GM12878 (cell line): ENCODE data around the gene PLAC8L1. TPM values are rescaled to one million over a fixed set of nuclear protein-coding genes. Genes with fewer than 3 reads are reported as not detected.

Source experiments
- ATAC-seq: fragments of 200-7000 bp; cut with Tn5 transposase; 3 replicates; pipeline ENCODE4 v1.9.1; 2020; ENCODE audit warnings: mild to moderate bottlenecking, moderate library complexity
- BruUV-seq: library from RNA; stranded (reverse); fragments of 400-500 nt; replicated peaks from 2 replicates; lab custom pipeline; 2021; lab: Mats Ljungman, UMichigan
- CTCF ChIA-PET: fragments of 300-600 bp; sonication (Branson Sonifier 250); formaldehyde crosslinking; extraction: SDS; loops from one replicate; lab custom pipeline; 2021; ENCODE audit warnings: inconsistent platforms; lab: Yijun Ruan, JAX
- POLR2A ChIA-PET: fragments of 350-600 bp; formaldehyde crosslinking; extraction: SDS; loops from one replicate; lab custom pipeline; 2021; ENCODE audit warnings: inconsistent platforms; lab: Charles Lee
- RAD21 ChIA-PET: fragments of 300-600 bp; sonication (Branson Sonifier 250); formaldehyde crosslinking; loops from one replicate; lab custom pipeline; 2023; ENCODE audit warnings: antibody characterized with exemption; ENCODE audit not compliant: unreplicated experiment; lab: Charles Lee
- SMC1A ChIA-PET: fragments of 300-600 bp; sonication (Branson Sonifier 250); formaldehyde crosslinking; loops from one replicate; lab custom pipeline; 2023; ENCODE audit not compliant: unreplicated experiment, uncharacterized antibody; lab: Charles Lee
- DNase-seq: peaks from one replicate; pipeline ENCODE4 v3.0.0-alpha.2; 2011; ENCODE audit warnings: low read depth, low spot score
- FAIRE-seq: peaks from 3 replicates; lab custom pipeline; 2011; peaks lifted over from hg19 to GRCh38; lab: Jason Lieb, UNC
- H2AFZ ChIP-seq: 2 replicates; pipeline ENCODE4 v1.6.0; 2011; ENCODE audit warnings: low read depth, low read length, control low read depth; ENCODE audit not compliant: control insufficient read depth
- H3K27ac ChIP-seq: 2 replicates; pipeline ENCODE4 v1.5.1; 2011; ENCODE audit warnings: control low read depth; ENCODE audit not compliant: control insufficient read depth, insufficient read depth
- H3K27me3 ChIP-seq, 2 experiments: replicated peaks in 1 of 2; 2 replicates each; pipeline versions ENCODE4 v1.6.0 to v1.6.1; 2011; ENCODE audit warnings: low read length in 1 of 2; ENCODE audit not compliant: control insufficient read depth in 2 of 2, insufficient read depth in 2 of 2
- H3K36me3 ChIP-seq, 2 experiments: 2 replicates each; pipeline ENCODE4 v1.5.1; 2011; ENCODE audit warnings: low read length in 1 of 2; ENCODE audit not compliant: control insufficient read depth in 2 of 2, insufficient read depth in 2 of 2
- H3K4me1 ChIP-seq: 2 replicates; pipeline ENCODE4 v1.6.1; 2011; ENCODE audit warnings: mild to moderate bottlenecking, low read length, moderate library complexity, mixed read lengths; ENCODE audit not compliant: control insufficient read depth, insufficient read depth
- H3K4me2 ChIP-seq: 2 replicates; pipeline ENCODE4 v1.6.0; 2011; ENCODE audit warnings: control low read depth; ENCODE audit not compliant: control insufficient read depth, insufficient read depth
- H3K4me3 ChIP-seq: fragments of 200-600 bp; sonication (generic); 2 replicates; pipeline ENCODE4 v1.5.1; 2016
- H3K79me2 ChIP-seq: 2 replicates; pipeline ENCODE4 v1.6.0; 2011; ENCODE audit warnings: low read length; ENCODE audit not compliant: control insufficient read depth, insufficient read depth
- H3K9ac ChIP-seq: 2 replicates; pipeline ENCODE4 v1.8.0; 2011; ENCODE audit warnings: low read length, control low read depth, mixed read lengths; ENCODE audit not compliant: control insufficient read depth, insufficient read depth
- H3K9me3 ChIP-seq: replicated peaks from 3 replicates; pipeline ENCODE4 v1.5.1; 2011; ENCODE audit warnings: mild to moderate bottlenecking, low read length; ENCODE audit not compliant: control insufficient read depth, insufficient read depth
- H4K20me1 ChIP-seq: 2 replicates; pipeline ENCODE4 v1.6.0; 2011; ENCODE audit not compliant: control insufficient read depth, insufficient read depth
- HCFC1 ChIP-seq: fragments of 150-350 bp; IDR thresholded peaks from 2 replicates; pipeline ENCODE4 v1.6.1; 2014; ENCODE audit warnings: low read length
- MEF2B ChIP-seq: fragments of 450-650 bp; IDR thresholded peaks from 2 replicates; pipeline ENCODE4 v1.6.1; 2018; ENCODE audit warnings: mild to moderate bottlenecking, moderate library complexity; ENCODE audit not compliant: partially characterized antibody, poor library complexity, severe bottlenecking
- REST ChIP-seq: IDR thresholded peaks from 2 replicates; pipeline ENCODE4 v1.6.1; 2012; ENCODE audit warnings: mild to moderate bottlenecking, low read depth, low read length
- SKIL ChIP-seq: fragments of 450-650 bp; IDR thresholded peaks from 2 replicates; pipeline ENCODE4 v1.6.1; 2017; ENCODE audit warnings: mild to moderate bottlenecking, low read depth, inconsistent platforms; ENCODE audit not compliant: poor library complexity, severe bottlenecking
- SMC3 ChIP-seq: IDR thresholded peaks from 2 replicates; pipeline ENCODE4 v1.6.1; 2011; ENCODE audit warnings: low read length, improper control_type of control experiment, borderline replicate concordance
- SREBF1 ChIP-seq: IDR thresholded peaks from 2 replicates; pipeline ENCODE4 v1.6.1; 2012; ENCODE audit warnings: mild to moderate bottlenecking, low read length
- SUZ12 ChIP-seq: fragments of 200-600 bp; sonication (generic); IDR thresholded peaks from one replicate; pipeline ENCODE4 v1.6.1; 2018; ENCODE audit warnings: antibody characterized with exemption, mild to moderate bottlenecking; ENCODE audit not compliant: unreplicated experiment
- TCF3 ChIP-seq: IDR thresholded peaks from 2 replicates; pipeline ENCODE4 v1.6.1; 2012; ENCODE audit warnings: low read depth, mild to moderate bottlenecking, low read length, borderline replicate concordance; ENCODE audit not compliant: insufficient read depth
- TCF7 ChIP-seq: IDR thresholded peaks from 2 replicates; pipeline ENCODE4 v1.6.1; 2014; ENCODE audit warnings: antibody characterized with exemption, borderline replicate concordance
- ZNF24 ChIP-seq: fragments of 450-650 bp; IDR thresholded peaks from 2 replicates; pipeline ENCODE4 v1.6.1; 2017; ENCODE audit warnings: antibody characterized with exemption, mild to moderate bottlenecking
- WGBS: methylation state at CpG from one replicate; pipeline ENCODE4 v1.1.6; 2016; ENCODE audit warnings: low lambda C conversion rate; ENCODE audit not compliant: insufficient replicate concordance, insufficient coverage; ENCODE audit errors: missing lambda C conversion rate; 5-methylcytosine and 5-hydroxymethylcytosine counted together
- in situ Hi-C: fragments of 300-500 bp; cut with MboI; formaldehyde crosslinking; loops from 9 replicates; pipeline ENCODE4 v1.14.3; 2018; ENCODE audit warnings: mixed read lengths
- intact Hi-C: fragments of 100-400 bp; cut with micrococcal nuclease; formaldehyde crosslinking; loops from one replicate; pipeline ENCODE4 v1.14.2; 2022; ENCODE audit not compliant: unreplicated experiment
- polyA plus RNA-seq, 11 experiments: library from polyadenylated mRNA; depleted of rRNA in 4 of 11; unstranded in 6 of 11; stranded (reverse) in 5 of 11; fragments of >200 nt; fragmentation: Nextera tagmentation in 4 of 11; fragmentation: Illumina TruSeq in 1 of 11; extraction: Ambion mirVana in 4 of 11; extraction: Trizol in 1 of 11; gene quantifications; 1 replicate in 1 of 11; 2 replicates in 10 of 11; pipeline versions ENCODE4 v1.2.1 to v1.2.3, GENCODE V29; 2011 to 2016; ENCODE audit warnings: inconsistent platforms in 2 of 11, missing spikeins in 2 of 11, low read depth in 1 of 11
- total RNA-seq, 4 experiments: library from RNA; depleted of rRNA in 3 of 4; stranded (reverse); fragments of >200 nt in 3 of 4; fragmentation: Illumina TruSeq in 1 of 4; extraction: Trizol in 1 of 4; gene quantifications; 2 replicates each; pipeline versions ENCODE4 v1.2.1 to v1.2.3, GENCODE V29; 2013 to 2021
- TF ChIP-seq, protein P1 (sequence below): fragments of 450-650 bp; IDR thresholded peaks from 2 replicates; pipeline ENCODE4 v1.6.1; 2017; ENCODE audit warnings: mild to moderate bottlenecking
- TF ChIP-seq, protein P2 (sequence below): fragments of 450-650 bp; formaldehyde crosslinking; IDR thresholded peaks from 2 replicates; pipeline ENCODE4 v1.4.0; 2020; ENCODE audit warnings: mild to moderate bottlenecking, moderate library complexity

Gene PLAC8L1
- total and polyA plus RNA-seq, 10 of the 15 experiments (the other 5 are each of a cell fraction or from before 2014, with no cell fraction given) = 0.17 to 0.39 (median 0.24) TPM; not detected in 4

DNA sequence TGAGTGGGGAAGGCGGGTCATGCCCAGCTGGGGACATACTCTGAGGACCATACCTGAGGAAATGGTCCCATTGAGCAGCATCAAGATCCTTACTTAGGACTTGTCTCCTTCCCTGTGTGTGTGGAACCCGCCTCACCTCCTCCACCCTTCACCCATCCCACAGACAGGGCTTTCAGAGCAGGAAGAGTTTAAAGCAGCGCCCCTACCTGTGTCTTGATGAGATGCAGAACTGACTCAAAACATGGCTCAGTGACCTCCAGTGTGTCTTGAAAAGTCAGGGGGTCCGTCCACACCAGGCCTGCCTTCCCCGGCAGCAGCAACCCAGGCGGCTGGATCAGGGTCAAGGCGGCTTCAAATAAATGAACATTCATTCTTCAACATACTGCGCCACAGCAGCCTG is 38.4 kb downstream of the PLAC8L1 start (continued):
- no peak for TF ChIP-seq SUZ12
- TF ChIP-seq, protein P1, sequence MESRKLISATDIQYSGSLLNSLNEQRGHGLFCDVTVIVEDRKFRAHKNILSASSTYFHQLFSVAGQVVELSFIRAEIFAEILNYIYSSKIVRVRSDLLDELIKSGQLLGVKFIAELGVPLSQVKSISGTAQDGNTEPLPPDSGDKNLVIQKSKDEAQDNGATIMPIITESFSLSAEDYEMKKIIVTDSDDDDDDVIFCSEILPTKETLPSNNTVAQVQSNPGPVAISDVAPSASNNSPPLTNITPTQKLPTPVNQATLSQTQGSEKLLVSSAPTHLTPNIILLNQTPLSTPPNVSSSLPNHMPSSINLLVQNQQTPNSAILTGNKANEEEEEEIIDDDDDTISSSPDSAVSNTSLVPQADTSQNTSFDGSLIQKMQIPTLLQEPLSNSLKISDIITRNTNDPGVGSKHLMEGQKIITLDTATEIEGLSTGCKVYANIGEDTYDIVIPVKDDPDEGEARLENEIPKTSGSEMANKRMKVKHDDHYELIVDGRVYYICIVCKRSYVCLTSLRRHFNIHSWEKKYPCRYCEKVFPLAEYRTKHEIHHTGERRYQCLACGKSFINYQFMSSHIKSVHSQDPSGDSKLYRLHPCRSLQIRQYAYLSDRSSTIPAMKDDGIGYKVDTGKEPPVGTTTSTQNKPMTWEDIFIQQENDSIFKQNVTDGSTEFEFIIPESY = no peak
- TF ChIP-seq, protein P2, sequence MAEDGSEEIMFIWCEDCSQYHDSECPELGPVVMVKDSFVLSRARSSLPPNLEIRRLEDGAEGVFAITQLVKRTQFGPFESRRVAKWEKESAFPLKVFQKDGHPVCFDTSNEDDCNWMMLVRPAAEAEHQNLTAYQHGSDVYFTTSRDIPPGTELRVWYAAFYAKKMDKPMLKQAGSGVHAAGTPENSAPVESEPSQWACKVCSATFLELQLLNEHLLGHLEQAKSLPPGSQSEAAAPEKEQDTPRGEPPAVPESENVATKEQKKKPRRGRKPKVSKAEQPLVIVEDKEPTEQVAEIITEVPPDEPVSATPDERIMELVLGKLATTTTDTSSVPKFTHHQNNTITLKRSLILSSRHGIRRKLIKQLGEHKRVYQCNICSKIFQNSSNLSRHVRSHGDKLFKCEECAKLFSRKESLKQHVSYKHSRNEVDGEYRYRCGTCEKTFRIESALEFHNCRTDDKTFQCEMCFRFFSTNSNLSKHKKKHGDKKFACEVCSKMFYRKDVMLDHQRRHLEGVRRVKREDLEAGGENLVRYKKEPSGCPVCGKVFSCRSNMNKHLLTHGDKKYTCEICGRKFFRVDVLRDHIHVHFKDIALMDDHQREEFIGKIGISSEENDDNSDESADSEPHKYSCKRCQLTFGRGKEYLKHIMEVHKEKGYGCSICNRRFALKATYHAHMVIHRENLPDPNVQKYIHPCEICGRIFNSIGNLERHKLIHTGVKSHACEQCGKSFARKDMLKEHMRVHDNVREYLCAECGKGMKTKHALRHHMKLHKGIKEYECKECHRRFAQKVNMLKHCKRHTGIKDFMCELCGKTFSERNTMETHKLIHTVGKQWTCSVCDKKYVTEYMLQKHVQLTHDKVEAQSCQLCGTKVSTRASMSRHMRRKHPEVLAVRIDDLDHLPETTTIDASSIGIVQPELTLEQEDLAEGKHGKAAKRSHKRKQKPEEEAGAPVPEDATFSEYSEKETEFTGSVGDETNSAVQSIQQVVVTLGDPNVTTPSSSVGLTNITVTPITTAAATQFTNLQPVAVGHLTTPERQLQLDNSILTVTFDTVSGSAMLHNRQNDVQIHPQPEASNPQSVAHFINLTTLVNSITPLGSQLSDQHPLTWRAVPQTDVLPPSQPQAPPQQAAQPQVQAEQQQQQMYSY = no peak

- Histone ChIP-seq H3K4me1 (no peaks in the 10 kb centered on the region), H3K79me2 (no peaks in the 10 kb centered on the region), H3K9me3 (no peaks in the 10 kb centered on the region), H3K4me2 (no peak overlapping the region), H3K27ac (no peak overlapping the region), H4K20me1 (no peaks in the 10 kb centered on the region), H3K9ac (no peak overlapping the region), H2AFZ (no peak overlapping the region), H3K4me3 (no peak overlapping the region), H3K36me3 (no peaks in the 10 kb centered on the region), H3K27me3 (no peaks in the 10 kb centered on the region; a peak in 2 of 4 replicates)
- in situ Hi-C loops = no loop called here
- ChIA-PET CTCF (no interaction called here), SMC1A (no interaction called here), RAD21 (interaction anchor here (0.6 kb wide), 1 partner anchor 55 kb away, joined by 3 read pairs; no protein-coding TSS in a partner anchor), POLR2A (no interaction called here)
- WGBS = 34% methylated on average over 5 of the region's 5 CpGs
- TF ChIP-seq TCF7 (no peak), HCFC1 (no peak), MEF2B (no peak), ZNF24 (no peak), REST (no peak), SREBF1 (no peak), SMC3 (no peak), SKIL (no peak), TCF3 (no peak)
- DNase-seq = no peak
- ATAC-seq = no peak
- BruUV-seq = no TSS peak
- intact Hi-C loops = no loop called here
- FAIRE-seq = no peak
These were observed 45.2 kb downstream of the PLAC8L1 start for GRCh38 chr5:146060221-146060585.
